Kidney (tissue), 14 donors: ENCODE results near the gene SCNN1B. TPM values are rescaled to one million over a fixed set of nuclear protein-coding genes. Genes with fewer than 3 reads are reported as not detected.

Experiments
- DNase-seq, 5 donors: peaks; one replicate each; pipeline ENCODE4 v3.0.0-alpha.2; 2013 to 2020
- FAIRE-seq: peaks from 2 replicates; lab custom pipeline; 2012; peaks lifted over from hg19 to GRCh38; lab: Jason Lieb, UNC
- H3K27ac ChIP-seq, 2 donors: one replicate each; pipeline ENCODE4 v1.7.0; 2013; ENCODE audit warnings: low read depth in 2 of 2, low read length in 2 of 2, inconsistent platforms in 1 of 2
- H3K27me3 ChIP-seq: one replicate; pipeline ENCODE4 v1.7.1; 2013; ENCODE audit warnings: low read length, inconsistent platforms; ENCODE audit not compliant: control insufficient read depth, insufficient read depth
- H3K36me3 ChIP-seq, 3 donors: one replicate each; pipeline versions ENCODE4 v1.7.0 to v1.7.1; 2013; ENCODE audit warnings: low read length in 3 of 3, control low read depth in 1 of 3, inconsistent platforms in 1 of 3; ENCODE audit not compliant: insufficient read depth in 3 of 3, control insufficient read depth in 2 of 3
- H3K4me1 ChIP-seq, 3 donors: one replicate each; pipeline versions ENCODE4 v1.7.0 to v1.7.1; 2013; ENCODE audit warnings: low read length in 3 of 3, inconsistent platforms in 1 of 3, low read depth in 1 of 3; ENCODE audit not compliant: control insufficient read depth in 2 of 3, insufficient read depth in 2 of 3
- H3K4me3 ChIP-seq, 3 donors: one replicate each; pipeline versions ENCODE4 v1.7.0 to v1.8.1; 2013; ENCODE audit warnings: low read length in 3 of 3, control low read depth in 1 of 3, inconsistent platforms in 1 of 3
- H3K9ac ChIP-seq, 3 donors: one replicate each; pipeline versions ENCODE4 v1.7.0 to v1.7.1; 2013; ENCODE audit warnings: low read length in 3 of 3, control low read depth in 1 of 3, inconsistent platforms in 1 of 3
- H3K9me3 ChIP-seq, 3 donors: one replicate each; pipeline versions ENCODE4 v1.7.0 to v1.7.1; 2013; ENCODE audit warnings: low read length in 3 of 3, control low read depth in 1 of 3, inconsistent platforms in 1 of 3; ENCODE audit not compliant: control insufficient read depth in 2 of 3, insufficient read depth in 1 of 3
- CTCF ChIP-seq: IDR thresholded peaks from 3 replicates; pipeline ENCODE4 v1.5.1; 2012; ENCODE audit warnings: mild to moderate bottlenecking, moderate library complexity, borderline replicate concordance; ENCODE audit not compliant: insufficient read depth; ENCODE audit errors: extremely low read depth
- intact Hi-C: fragments of 100-400 bp; cut with DNase I; formaldehyde crosslinking; loops from one replicate; pipeline ENCODE4 v1.11.1; 2022
- polyA plus RNA-seq: library from polyadenylated mRNA; stranded (reverse); fragments of 350-450 nt; fragmentation: Illumina TruSeq; extraction: RNeasy Lipid Tissue Mini Kit (QIAGEN cat#74804); gene quantifications from one replicate; pipeline ENCODE4 v1.2.3, GENCODE V29; 2014; ENCODE audit warnings: low read depth, low replicate concordance; ENCODE audit not compliant: insufficient read depth
- total RNA-seq: library from RNA; stranded (reverse); fragmentation: NEBNext Ultra II Directional; extraction: Animal tissue kit (Norgen Biotek cat#: 25700); gene quantifications from one replicate; pipeline ENCODE4 v1.2.1, GENCODE V29; 2021
- donor health status: control.
- donor health status: control.
- donor health status: control.
- donor health status: control.
- donor health status: control.
- donor health status: DM: yes; HTN: yes; CAD: no.
- donor health status: Normal renal cell carcinoma (clear cell type).

SCNN1B gene
- total and polyA plus RNA-seq, 2 donors from 2014 or later = 7.8 to 62.9 TPM

- intact Hi-C loops = no loop called here
- no peak overlapping the region for H3K9ac ChIP-seq
- H3K9me3 ChIP-seq = no peaks in the 10 kb centered on the region
- no peaks in the 10 kb centered on the region for H3K27me3 ChIP-seq
- H3K36me3 ChIP-seq = no peaks in the 10 kb centered on the region
- H3K4me1 ChIP-seq = no peaks in the 10 kb centered on the region
- DNase-seq (no peak), FAIRE-seq (no peak)
- no peak overlapping the region for H3K27ac ChIP-seq
- H3K4me3 ChIP-seq = no peak overlapping the region
- no peak for TF ChIP-seq CTCF
Measured at GRCh38 chr16:23330583-23331249, 28.6 kb downstream of the SCNN1B start.

- no peak overlapping the region for H3K27ac ChIP-seq
- no peak for TF ChIP-seq CTCF
- no peaks in the 10 kb centered on the region for H3K36me3 ChIP-seq
- peaks cover 0 to under 1% (median 0%) of the 10 kb centered on the region in 3 donors for H3K9me3 ChIP-seq
- DNase-seq (peak in 1 of 5 donors; percentile 12), FAIRE-seq (no peak)
- no peak overlapping the region for H3K4me3 ChIP-seq
- intact Hi-C loops = no loop called here
- no peak overlapping the region for H3K9ac ChIP-seq
- H3K4me1 ChIP-seq = no peaks in the 10 kb centered on the region
- no peaks in the 10 kb centered on the region for H3K27me3 ChIP-seq
Measured at GRCh38 chr16:23333034-23333579, 31.0 kb downstream of the SCNN1B start.

- no peaks in the 10 kb centered on the region for H3K27me3 ChIP-seq
- no peak overlapping the region for H3K9ac ChIP-seq
- no peak overlapping the region for H3K4me3 ChIP-seq
- FAIRE-seq = no peak
- peaks cover 0 to 5% (median 0%) of the 10 kb centered on the region in 3 donors for H3K9me3 ChIP-seq
- intact Hi-C loops = no loop called here
- no peaks in the 10 kb centered on the region for H3K4me1 ChIP-seq
- H3K27ac ChIP-seq = no peak overlapping the region
- H3K36me3 ChIP-seq = no peaks in the 10 kb centered on the region
- no peak for TF ChIP-seq CTCF
- DNase-seq = peak in 1 of 5 donors; percentile 44
Measured at GRCh38 chr16:23333831-23334456, 31.8 kb downstream of the SCNN1B start.
